ENCODE measurements around the gene WDFY4.

WDFY4 gene

DNA sequence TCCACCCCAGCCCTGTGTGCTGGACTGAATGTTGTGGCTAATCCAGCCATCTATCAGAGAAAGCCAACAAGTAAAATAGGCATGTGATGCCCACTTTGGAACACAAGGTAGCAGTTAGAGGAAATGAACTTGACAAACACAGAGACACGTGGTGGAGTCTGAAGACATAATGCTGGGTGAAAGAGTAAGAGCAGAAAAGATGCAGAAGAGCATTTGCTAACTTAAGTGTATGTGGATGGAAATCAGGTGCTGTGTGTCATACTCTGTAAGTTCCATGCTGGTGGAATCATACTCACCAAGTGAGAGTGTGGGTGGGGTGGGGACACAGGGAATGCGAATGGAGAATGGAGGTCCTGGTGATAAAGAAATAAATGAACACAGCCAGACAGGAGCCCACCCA, 22.8 kb downstream of the WDFY4 start:
- H3K4me1 ChIP-seq (ENCODE audit: control insufficient read depth in 5 of 5, insufficient read depth in 5 of 5, low read length in 5 of 5), result peaks cover 0 to 12% (median 2%) of the 10 kb centered on the region in 5 donors
- no peak overlapping the region for H3K4me3 ChIP-seq (ENCODE audit: low read depth in 1 of 5, low read length in 5 of 5)
- H3K27me3 ChIP-seq (ENCODE audit: control insufficient read depth in 5 of 5, insufficient read depth in 4 of 5, low read length in 5 of 5), result peaks cover 0 to 5% (median 3%) of the 10 kb centered on the region in 5 donors
- no peak overlapping the region for H3K9ac ChIP-seq (ENCODE audit: low read length in 5 of 5)
- no peaks in the 10 kb centered on the region for H3K36me3 ChIP-seq (ENCODE audit: control insufficient read depth in 5 of 5, insufficient read depth in 5 of 5, low read length in 5 of 5)
- H3K9me3 ChIP-seq (ENCODE audit: control insufficient read depth in 5 of 5, low read length in 5 of 5), result no peaks in the 10 kb centered on the region
- no peak overlapping the region for H3K27ac ChIP-seq (ENCODE audit: low read depth, low read length)

DNA sequence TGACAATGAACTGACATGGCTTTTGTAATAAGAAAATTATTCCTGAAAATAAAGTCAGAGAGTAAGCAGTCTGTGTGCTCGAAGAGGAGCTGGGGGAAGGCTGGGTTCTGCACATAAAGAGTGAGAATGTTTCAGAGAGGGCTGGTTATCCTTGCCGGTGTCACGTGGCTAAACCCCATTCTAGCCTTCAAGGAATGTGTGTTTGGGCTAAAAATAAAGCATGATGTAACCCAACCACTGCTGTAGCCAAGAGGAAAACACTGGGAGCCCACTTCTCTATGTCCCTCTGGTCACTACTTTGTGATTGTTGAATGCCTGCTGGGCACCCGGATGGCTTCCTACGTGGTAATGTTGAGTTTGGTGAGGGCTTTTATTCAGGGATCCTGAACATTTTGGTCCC, 23.5 kb downstream of the WDFY4 start:
- no peak overlapping the region for H3K4me3 ChIP-seq (ENCODE audit: low read depth in 1 of 5, low read length in 5 of 5)
- no peak overlapping the region for H3K9ac ChIP-seq (ENCODE audit: low read length in 5 of 5)
- no peak overlapping the region for H3K27ac ChIP-seq (ENCODE audit: low read depth, low read length)
- peaks cover 0 to 12% (median 2%) of the 10 kb centered on the region in 5 donors for H3K4me1 ChIP-seq (ENCODE audit: control insufficient read depth in 5 of 5, insufficient read depth in 5 of 5, low read length in 5 of 5)
- H3K27me3 ChIP-seq (ENCODE audit: control insufficient read depth in 5 of 5, insufficient read depth in 4 of 5, low read length in 5 of 5), result peaks cover 0 to 5% (median 3%) of the 10 kb centered on the region in 5 donors
- no peaks in the 10 kb centered on the region for H3K36me3 ChIP-seq (ENCODE audit: control insufficient read depth in 5 of 5, insufficient read depth in 5 of 5, low read length in 5 of 5)
- no peaks in the 10 kb centered on the region for H3K9me3 ChIP-seq (ENCODE audit: control insufficient read depth in 5 of 5, low read length in 5 of 5)

- no peak overlapping the region for H3K4me3 ChIP-seq (ENCODE audit: low read depth in 1 of 5, low read length in 5 of 5)
- no peaks in the 10 kb centered on the region for H3K36me3 ChIP-seq (ENCODE audit: control insufficient read depth in 5 of 5, insufficient read depth in 5 of 5, low read length in 5 of 5)
- H3K4me1 ChIP-seq (ENCODE audit: control insufficient read depth in 5 of 5, insufficient read depth in 5 of 5, low read length in 5 of 5), result peaks cover 0 to 12% (median 2%) of the 10 kb centered on the region in 5 donors
- H3K9ac ChIP-seq (ENCODE audit: low read length in 5 of 5), result no peak overlapping the region
- no peaks in the 10 kb centered on the region for H3K27me3 ChIP-seq (ENCODE audit: control insufficient read depth in 5 of 5, insufficient read depth in 4 of 5, low read length in 5 of 5)
- no peak overlapping the region for H3K27ac ChIP-seq (ENCODE audit: low read depth, low read length)
- peaks cover 0 to 11% (median 7%) of the 10 kb centered on the region in 5 donors for H3K9me3 ChIP-seq (ENCODE audit: control insufficient read depth in 5 of 5, low read length in 5 of 5)
These were observed 26.1 kb downstream of the WDFY4 start for GRCh38 chr10:48710647-48711275.

DNA sequence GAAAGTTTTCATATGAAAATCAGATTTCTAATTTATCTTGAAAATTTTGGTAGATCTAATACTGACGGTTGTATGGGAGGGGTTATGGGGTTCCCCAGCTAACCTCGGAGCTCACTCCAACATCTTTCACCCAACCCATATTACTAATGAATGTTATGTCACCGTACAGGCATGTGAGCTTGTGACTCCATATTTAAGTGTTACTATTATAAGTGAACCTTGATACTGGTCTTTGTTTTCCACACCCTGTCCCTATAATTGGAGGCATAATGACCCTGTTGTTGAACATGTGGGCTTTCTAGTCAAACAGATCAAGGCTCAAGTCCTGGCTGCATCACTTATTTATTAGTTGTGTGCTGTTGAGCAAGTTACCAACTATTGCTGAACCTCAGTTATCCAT, 27.2 kb downstream of the WDFY4 start:
- peaks cover 0 to 12% (median 2%) of the 10 kb centered on the region in 5 donors for H3K4me1 ChIP-seq (ENCODE audit: control insufficient read depth in 5 of 5, insufficient read depth in 5 of 5, low read length in 5 of 5)
- H3K4me3 ChIP-seq (ENCODE audit: low read depth in 1 of 5, low read length in 5 of 5), result no peak overlapping the region
- H3K27ac ChIP-seq (ENCODE audit: low read depth, low read length), result no peak overlapping the region

DNA sequence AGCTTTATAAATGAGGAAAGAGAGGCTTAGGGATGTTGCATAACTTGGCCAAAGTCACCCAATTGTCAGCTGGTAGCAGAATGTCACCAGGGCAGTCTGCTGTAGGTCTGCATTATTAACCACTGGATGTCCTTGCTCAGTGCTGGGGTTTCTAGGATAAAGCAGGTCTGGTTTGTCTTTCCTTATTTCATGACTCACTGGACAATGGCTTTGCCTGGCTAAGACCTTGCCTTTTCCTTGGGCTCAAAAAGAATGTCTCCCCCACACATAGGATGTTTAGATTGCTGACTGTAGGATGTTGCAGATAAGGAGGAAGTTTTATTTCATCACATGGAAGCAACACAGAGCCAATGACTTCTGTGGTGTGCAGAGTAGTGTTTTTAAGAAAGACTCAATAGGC, 29.4 kb downstream of the WDFY4 start:
- Histone ChIP-seq H3K4me3 (ENCODE audit: low read depth in 1 of 5, low read length in 5 of 5) (no peak overlapping the region), H3K27ac (ENCODE audit: low read depth, low read length) (no peak overlapping the region), H3K27me3 (ENCODE audit: control insufficient read depth in 5 of 5, insufficient read depth in 4 of 5, low read length in 5 of 5) (no peaks in the 10 kb centered on the region), H3K9me3 (ENCODE audit: control insufficient read depth in 5 of 5, low read length in 5 of 5) (peaks cover 0 to 11% (median 7%) of the 10 kb centered on the region in 5 donors), H3K4me1 (ENCODE audit: control insufficient read depth in 5 of 5, insufficient read depth in 5 of 5, low read length in 5 of 5) (no peaks in the 10 kb centered on the region), H3K9ac (ENCODE audit: low read length in 5 of 5) (no peak overlapping the region), H3K36me3 (ENCODE audit: control insufficient read depth in 5 of 5, insufficient read depth in 5 of 5, low read length in 5 of 5) (no peaks in the 10 kb centered on the region)

More for the DNA sequence above, 27.2 kb downstream of the WDFY4 start:
- Histone ChIP-seq H3K36me3 (ENCODE audit: control insufficient read depth in 5 of 5, insufficient read depth in 5 of 5, low read length in 5 of 5) (no peaks in the 10 kb centered on the region), H3K27me3 (ENCODE audit: control insufficient read depth in 5 of 5, insufficient read depth in 4 of 5, low read length in 5 of 5) (no peaks in the 10 kb centered on the region), H3K9me3 (ENCODE audit: control insufficient read depth in 5 of 5, low read length in 5 of 5) (peaks cover 0 to 11% (median 7%) of the 10 kb centered on the region in 5 donors), H3K9ac (ENCODE audit: low read length in 5 of 5) (no peak overlapping the region)

- no peaks in the 10 kb centered on the region for H3K27me3 ChIP-seq (ENCODE audit: control insufficient read depth in 5 of 5, insufficient read depth in 4 of 5, low read length in 5 of 5)
- peaks cover 0 to 6% (median 0%) of the 10 kb centered on the region in 5 donors for H3K36me3 ChIP-seq (ENCODE audit: control insufficient read depth in 5 of 5, insufficient read depth in 5 of 5, low read length in 5 of 5)
- H3K9ac ChIP-seq (ENCODE audit: low read length in 5 of 5), result no peak overlapping the region
- H3K4me1 ChIP-seq (ENCODE audit: control insufficient read depth in 5 of 5, insufficient read depth in 5 of 5, low read length in 5 of 5), result no peaks in the 10 kb centered on the region
- H3K9me3 ChIP-seq (ENCODE audit: control insufficient read depth in 5 of 5, low read length in 5 of 5), result peaks cover 0 to 11% (median 7%) of the 10 kb centered on the region in 5 donors
- H3K27ac ChIP-seq (ENCODE audit: low read depth, low read length), result no peak overlapping the region
- H3K4me3 ChIP-seq (ENCODE audit: low read depth in 1 of 5, low read length in 5 of 5), result no peak overlapping the region
These were observed 31.7 kb downstream of the WDFY4 start for GRCh38 chr10:48716416-48716815.

GRCh38 chr10:48720611-48721010, 35.9 kb downstream of the WDFY4 start:
- Histone ChIP-seq H3K4me1 (ENCODE audit: control insufficient read depth in 5 of 5, insufficient read depth in 5 of 5, low read length in 5 of 5) (peaks cover 0 to 3% (median 0%) of the 10 kb centered on the region in 5 donors), H3K27ac (ENCODE audit: low read depth, low read length) (no peak overlapping the region), H3K27me3 (ENCODE audit: control insufficient read depth in 5 of 5, insufficient read depth in 4 of 5, low read length in 5 of 5) (no peaks in the 10 kb centered on the region), H3K36me3 (ENCODE audit: control insufficient read depth in 5 of 5, insufficient read depth in 5 of 5, low read length in 5 of 5) (peaks cover 0 to 15% (median 0%) of the 10 kb centered on the region in 5 donors), H3K9me3 (ENCODE audit: control insufficient read depth in 5 of 5, low read length in 5 of 5) (no peaks in the 10 kb centered on the region), H3K4me3 (ENCODE audit: low read depth in 1 of 5, low read length in 5 of 5) (no peak overlapping the region), H3K9ac (ENCODE audit: low read length in 5 of 5) (no peak overlapping the region)

DNA sequence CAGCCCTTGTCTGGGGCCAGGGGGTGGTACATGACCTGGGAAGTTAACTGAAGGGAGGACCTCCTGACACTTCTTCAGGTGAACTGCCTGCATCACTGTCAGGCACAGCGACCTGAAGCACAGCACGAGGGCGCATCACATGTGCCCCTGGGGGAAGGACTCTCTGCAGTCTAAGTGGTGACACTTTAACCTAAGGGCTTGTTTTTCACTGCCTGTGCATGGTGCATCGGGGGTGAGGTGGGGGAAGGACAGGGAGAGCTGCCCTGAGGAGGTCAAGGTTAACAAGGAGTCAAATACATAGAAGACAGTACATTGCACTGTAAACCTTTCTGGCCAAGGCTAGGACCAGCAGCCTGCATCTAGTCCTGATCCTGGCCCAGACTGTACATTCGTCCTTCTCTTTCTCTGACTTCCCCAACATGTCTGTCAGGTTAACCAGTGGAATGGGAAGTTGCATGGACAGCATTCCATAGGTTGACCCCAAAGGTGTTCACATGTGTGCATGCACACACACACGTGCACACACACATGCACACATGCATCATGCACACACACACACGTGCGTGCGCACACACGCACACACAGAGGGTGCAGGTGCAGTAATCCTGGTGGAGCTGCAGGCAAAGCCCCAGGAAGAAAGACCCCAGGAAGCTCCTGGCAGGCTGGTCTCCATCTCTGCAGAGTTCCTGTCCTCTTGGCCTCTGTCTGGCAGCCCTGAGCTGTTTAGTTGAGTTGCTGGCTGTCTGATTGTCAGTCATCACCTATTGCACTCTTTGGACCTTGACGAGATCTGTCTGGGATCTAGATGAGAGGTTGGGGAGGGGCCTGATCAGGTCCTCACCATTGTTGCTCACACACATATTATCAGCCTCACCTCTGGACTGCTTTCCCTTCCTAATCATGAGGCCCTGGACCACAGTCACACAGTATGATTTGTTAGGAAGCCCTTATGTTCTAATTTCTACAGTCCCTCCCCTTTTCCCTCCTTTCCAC, 37.8 kb downstream of the WDFY4 start:
- no peak overlapping the region for H3K27ac ChIP-seq (ENCODE audit: low read depth, low read length)
- peaks cover 0 to 3% (median 0%) of the 10 kb centered on the region in 5 donors for H3K4me1 ChIP-seq (ENCODE audit: control insufficient read depth in 5 of 5, insufficient read depth in 5 of 5, low read length in 5 of 5)
- H3K27me3 ChIP-seq (ENCODE audit: control insufficient read depth in 5 of 5, insufficient read depth in 4 of 5, low read length in 5 of 5), result no peaks in the 10 kb centered on the region
- no peak overlapping the region for H3K4me3 ChIP-seq (ENCODE audit: low read depth in 1 of 5, low read length in 5 of 5)
- H3K9ac ChIP-seq (ENCODE audit: low read length in 5 of 5), result no peak overlapping the region
- H3K36me3 ChIP-seq (ENCODE audit: control insufficient read depth in 5 of 5, insufficient read depth in 5 of 5, low read length in 5 of 5), result peaks cover 0 to 15% (median 0%) of the 10 kb centered on the region in 5 donors
- no peaks in the 10 kb centered on the region for H3K9me3 ChIP-seq (ENCODE audit: control insufficient read depth in 5 of 5, low read length in 5 of 5)

DNA sequence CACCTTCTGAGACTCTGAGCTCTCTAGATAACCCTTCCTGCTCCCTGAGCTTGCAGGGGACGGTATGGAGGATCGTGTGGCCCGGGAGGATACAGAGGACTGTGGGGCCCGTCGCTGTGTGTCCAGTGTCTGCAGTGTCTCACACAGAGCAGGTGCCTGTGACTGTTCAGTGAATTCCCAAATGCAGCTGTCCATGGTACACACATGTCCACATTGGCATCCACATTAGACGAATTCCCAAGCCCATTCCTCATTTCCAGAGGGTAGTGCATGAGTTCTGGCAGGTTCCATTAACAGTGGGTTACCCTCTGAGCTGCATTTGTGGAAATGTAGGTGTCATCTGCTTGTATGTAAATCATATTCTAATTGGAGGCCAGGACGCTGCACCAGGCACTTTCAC, 39.5 kb downstream of the WDFY4 start:
- peaks cover 0 to 3% (median 0%) of the 10 kb centered on the region in 5 donors for H3K4me1 ChIP-seq (ENCODE audit: control insufficient read depth in 5 of 5, insufficient read depth in 5 of 5, low read length in 5 of 5)
- no peaks in the 10 kb centered on the region for H3K27me3 ChIP-seq (ENCODE audit: control insufficient read depth in 5 of 5, insufficient read depth in 4 of 5, low read length in 5 of 5)
- no peak overlapping the region for H3K4me3 ChIP-seq (ENCODE audit: low read depth in 1 of 5, low read length in 5 of 5)
- H3K36me3 ChIP-seq (ENCODE audit: control insufficient read depth in 5 of 5, insufficient read depth in 5 of 5, low read length in 5 of 5), result peaks cover 0 to 15% (median 0%) of the 10 kb centered on the region in 5 donors
- no peak overlapping the region for H3K9ac ChIP-seq (ENCODE audit: low read length in 5 of 5)
- H3K27ac ChIP-seq (ENCODE audit: low read depth, low read length), result no peak overlapping the region
- H3K9me3 ChIP-seq (ENCODE audit: control insufficient read depth in 5 of 5, low read length in 5 of 5), result no peaks in the 10 kb centered on the region

GRCh38 chr10:48725708-48726107, 41.0 kb downstream of the WDFY4 start:
- peaks cover 0 to 3% (median 0%) of the 10 kb centered on the region in 5 donors for H3K27me3 ChIP-seq (ENCODE audit: control insufficient read depth in 5 of 5, insufficient read depth in 4 of 5, low read length in 5 of 5)
- H3K36me3 ChIP-seq (ENCODE audit: control insufficient read depth in 5 of 5, insufficient read depth in 5 of 5, low read length in 5 of 5), result peaks cover 0 to 23% (median 0%) of the 10 kb centered on the region in 5 donors
- peaks cover 0 to 3% (median 0%) of the 10 kb centered on the region in 5 donors for H3K4me1 ChIP-seq (ENCODE audit: control insufficient read depth in 5 of 5, insufficient read depth in 5 of 5, low read length in 5 of 5)
- no peaks in the 10 kb centered on the region for H3K9me3 ChIP-seq (ENCODE audit: control insufficient read depth in 5 of 5, low read length in 5 of 5)
- H3K4me3 ChIP-seq (ENCODE audit: low read depth in 1 of 5, low read length in 5 of 5), result no peak overlapping the region
- no peak overlapping the region for H3K27ac ChIP-seq (ENCODE audit: low read depth, low read length)
- no peak overlapping the region for H3K9ac ChIP-seq (ENCODE audit: low read length in 5 of 5)
